Neural cell (in vitro differentiated cells): ENCODE measurements around the gene DAAM2. TPM values are rescaled to one million over a fixed set of nuclear protein-coding genes. Genes with fewer than 3 reads are reported as not detected.

Experiments
- H2AFZ ChIP-seq: fragments of 200-600, 300-800 bp; sonication (generic), shearing (Covaris generic); 2 replicates; pipeline ENCODE4 v1.6.0; 2014; ENCODE audit warnings: low read depth, mild to moderate bottlenecking, antibody characterized with exemption, low read length, moderate library complexity
- H3F3A ChIP-seq: fragments of 200-600 bp; shearing (Covaris generic); 2 replicates; pipeline ENCODE4 v1.6.1; 2016; ENCODE audit warnings: mild to moderate bottlenecking, moderate library complexity, mixed read lengths, antibody characterized with exemption, low read length; ENCODE audit not compliant: insufficient read depth, poor library complexity, severe bottlenecking
- H3K27ac ChIP-seq: fragments of 200-600, 300-800 bp; sonication (generic), shearing (Covaris generic); 2 replicates; pipeline ENCODE4 v1.5.1; 2014; ENCODE audit warnings: mild to moderate bottlenecking, low read length, moderate library complexity
- H3K27me3 ChIP-seq: fragments of 300-800, 200-600 bp; sonication (generic), shearing (Covaris generic); 2 replicates; pipeline ENCODE4 v1.6.0; 2014; ENCODE audit warnings: mild to moderate bottlenecking, low read depth, low read length, moderate library complexity; ENCODE audit not compliant: insufficient read depth
- H3K36me3 ChIP-seq: fragments of 300-800, 200-600 bp; sonication (generic), shearing (Covaris generic); 2 replicates; pipeline ENCODE4 v1.5.1; 2014; ENCODE audit warnings: mild to moderate bottlenecking, antibody characterized with exemption, low read length, moderate library complexity; ENCODE audit not compliant: insufficient read depth
- H3K4me2 ChIP-seq: fragments of 300-800, 200-600 bp; sonication (generic), shearing (Covaris generic); 2 replicates; pipeline ENCODE4 v1.6.0; 2014; ENCODE audit warnings: mild to moderate bottlenecking, low read length
- H3K4me3 ChIP-seq: fragments of 300-800, 200-600 bp; sonication (generic), shearing (Covaris generic); 2 replicates; pipeline ENCODE4 v1.5.1; 2014; ENCODE audit warnings: mild to moderate bottlenecking, low read length, moderate library complexity
- H3K79me2 ChIP-seq: fragments of 200-600 bp; shearing (Covaris generic); replicated peaks from 2 replicates; pipeline ENCODE4 v1.6.0; 2014; ENCODE audit warnings: mild to moderate bottlenecking, low read length, moderate library complexity; ENCODE audit not compliant: insufficient read depth
- H3K9ac ChIP-seq: fragments of 300-800, 200-600 bp; sonication (generic), shearing (Covaris generic); 2 replicates; pipeline ENCODE4 v1.6.1; 2016; ENCODE audit warnings: mild to moderate bottlenecking, low read length, mixed read lengths
- H3K9me2 ChIP-seq: fragments of 200-600 bp; shearing (Covaris generic); 2 replicates; pipeline ENCODE4 v1.6.1; 2016; ENCODE audit warnings: mild to moderate bottlenecking, low read length, mixed read lengths; ENCODE audit not compliant: insufficient read depth
- H3K9me3 ChIP-seq: fragments of 200-600, 300-800 bp; sonication (generic), shearing (Covaris generic); 2 replicates; pipeline ENCODE4 v1.6.1; 2016; ENCODE audit warnings: mild to moderate bottlenecking, mixed run types, low read length, moderate library complexity, mixed read lengths
- H4K20me1 ChIP-seq: fragments of 200-600 bp; shearing (Covaris generic); 2 replicates; pipeline ENCODE4 v1.6.1; 2016; ENCODE audit warnings: mild to moderate bottlenecking, mixed run types; ENCODE audit not compliant: insufficient read depth
- EP300 ChIP-seq: fragments of 450-650 bp; conservative IDR thresholded peaks from 2 replicates; pipeline ENCODE4 v1.6.1; 2014; ENCODE audit warnings: antibody characterized with exemption, mild to moderate bottlenecking, moderate library complexity; ENCODE audit not compliant: poor library complexity, severe bottlenecking
- EZH2 ChIP-seq: fragments of 200-600, 300-800 bp; shearing (Covaris generic), sonication (generic); IDR thresholded peaks from 2 replicates; pipeline ENCODE4 v1.6.1; 2014; ENCODE audit warnings: antibody characterized with exemption, low read length, borderline replicate concordance, mild to moderate bottlenecking; ENCODE audit not compliant: insufficient read depth, poor library complexity, severe bottlenecking
- MXI1 ChIP-seq: fragments of 450-650 bp; conservative IDR thresholded peaks from 2 replicates; pipeline ENCODE4 v1.6.1; 2014; ENCODE audit warnings: antibody characterized with exemption, mild to moderate bottlenecking; ENCODE audit not compliant: poor library complexity, severe bottlenecking
- POLR2AphosphoS5 ChIP-seq: IDR thresholded peaks from 2 replicates; pipeline ENCODE4 v1.6.1; 2012
- RAD21 ChIP-seq: fragments of 450-650 bp; conservative IDR thresholded peaks from 2 replicates; pipeline ENCODE4 v1.6.1; 2014; ENCODE audit warnings: antibody characterized with exemption, mild to moderate bottlenecking, moderate library complexity
- REST ChIP-seq: IDR thresholded peaks from 2 replicates; pipeline ENCODE4 v1.6.1; 2012; ENCODE audit warnings: borderline replicate concordance
- SMC3 ChIP-seq: fragments of 450-650 bp; conservative IDR thresholded peaks from 2 replicates; pipeline ENCODE4 v1.6.1; 2014; ENCODE audit warnings: antibody characterized with exemption, mild to moderate bottlenecking, moderate library complexity; ENCODE audit not compliant: poor library complexity
- TAF1 ChIP-seq: IDR thresholded peaks from 2 replicates; pipeline ENCODE4 v1.6.1; 2012; ENCODE audit warnings: low read depth
- polyA plus RNA-seq: library from polyadenylated mRNA; depleted of rRNA; stranded (reverse); fragments of >200 nt; gene quantifications from 2 replicates; pipeline ENCODE4 v1.2.3, GENCODE V29; 2014
- TF ChIP-seq, protein P1 (sequence below): fragments of 450-650 bp; IDR thresholded peaks from 2 replicates; pipeline ENCODE4 v1.5.1; 2014; ENCODE audit warnings: antibody characterized with exemption, mild to moderate bottlenecking, moderate library complexity; ENCODE audit not compliant: poor library complexity, severe bottlenecking

Gene DAAM2
- polyA plus RNA-seq, 1 donor from 2014 or later, result 1.2 TPM

- Histone ChIP-seq H3K79me2 (no peaks in the 10 kb centered on the region), H3K27ac (no peak overlapping the region), H3K9me2 (no peaks in the 10 kb centered on the region), H3K9ac (no peak overlapping the region), H3K4me2 (no peak overlapping the region), H3K27me3 (no peaks in the 10 kb centered on the region), H2AFZ (no peak overlapping the region), H4K20me1 (no peaks in the 10 kb centered on the region), H3F3A (no peaks in the 10 kb centered on the region), H3K4me3 (no peak overlapping the region), H3K9me3 (no peaks in the 10 kb centered on the region), H3K36me3 (no peaks in the 10 kb centered on the region)
- no peak for TF ChIP-seq POLR2AphosphoS5
- TF ChIP-seq MXI1, result no peak
- no peak for TF ChIP-seq EP300
- TF ChIP-seq, protein P1, sequence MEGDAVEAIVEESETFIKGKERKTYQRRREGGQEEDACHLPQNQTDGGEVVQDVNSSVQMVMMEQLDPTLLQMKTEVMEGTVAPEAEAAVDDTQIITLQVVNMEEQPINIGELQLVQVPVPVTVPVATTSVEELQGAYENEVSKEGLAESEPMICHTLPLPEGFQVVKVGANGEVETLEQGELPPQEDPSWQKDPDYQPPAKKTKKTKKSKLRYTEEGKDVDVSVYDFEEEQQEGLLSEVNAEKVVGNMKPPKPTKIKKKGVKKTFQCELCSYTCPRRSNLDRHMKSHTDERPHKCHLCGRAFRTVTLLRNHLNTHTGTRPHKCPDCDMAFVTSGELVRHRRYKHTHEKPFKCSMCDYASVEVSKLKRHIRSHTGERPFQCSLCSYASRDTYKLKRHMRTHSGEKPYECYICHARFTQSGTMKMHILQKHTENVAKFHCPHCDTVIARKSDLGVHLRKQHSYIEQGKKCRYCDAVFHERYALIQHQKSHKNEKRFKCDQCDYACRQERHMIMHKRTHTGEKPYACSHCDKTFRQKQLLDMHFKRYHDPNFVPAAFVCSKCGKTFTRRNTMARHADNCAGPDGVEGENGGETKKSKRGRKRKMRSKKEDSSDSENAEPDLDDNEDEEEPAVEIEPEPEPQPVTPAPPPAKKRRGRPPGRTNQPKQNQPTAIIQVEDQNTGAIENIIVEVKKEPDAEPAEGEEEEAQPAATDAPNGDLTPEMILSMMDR, result no peak
Measured at GRCh38 chr6:39899554-39900295, 107.5 kb downstream of the DAAM2 start.

- H3K9ac ChIP-seq, result no peak overlapping the region
- H3K4me3 ChIP-seq, result no peak overlapping the region
- H3F3A ChIP-seq, result no peaks in the 10 kb centered on the region
- no peaks in the 10 kb centered on the region for H4K20me1 ChIP-seq
- no peaks in the 10 kb centered on the region for H3K9me2 ChIP-seq
- no peaks in the 10 kb centered on the region for H3K9me3 ChIP-seq
- no peak overlapping the region for H2AFZ ChIP-seq
- no peaks in the 10 kb centered on the region for H3K27me3 ChIP-seq
- no peaks in the 10 kb centered on the region for H3K36me3 ChIP-seq
- H3K4me2 ChIP-seq, result no peak overlapping the region
- TF ChIP-seq EP300 (no peak), SMC3 (no peak), POLR2AphosphoS5 (no peak), MXI1 (no peak), REST (no peak), TAF1 (no peak), EZH2 (no peak), RAD21 (no peak)
- TF ChIP-seq, protein P1, result no peak
- no peak overlapping the region for H3K27ac ChIP-seq
- H3K79me2 ChIP-seq, result no peaks in the 10 kb centered on the region
Measured at GRCh38 chr6:39901116-39901655, 109.0 kb downstream of the DAAM2 start.
